Effector memory CD4-positive, alpha-beta T cell (primary cell): ENCODE measurements around the gene MAGT1.
"Not testable (repeated sequence)": the region's sequence is repeated elsewhere in the genome, so short reads cannot be mapped to it uniquely, and the experiment has no call there.

ENCODE experiments used
- DNase-seq, 3 donors: peaks; one replicate each; pipeline ENCODE4 v3.0.0-alpha.2; 2020
- H3K27ac ChIP-seq: 2 replicates; pipeline ENCODE4 v1.7.0; 2013; ENCODE audit warnings: mild to moderate bottlenecking, low read length, moderate library complexity; ENCODE audit not compliant: insufficient read depth, poor library complexity, severe bottlenecking
- H3K27me3 ChIP-seq: replicated peaks from 2 replicates; pipeline ENCODE4 v1.7.0; 2013; ENCODE audit warnings: mild to moderate bottlenecking, low read length; ENCODE audit not compliant: insufficient read depth, control insufficient read depth, poor library complexity, severe bottlenecking
- H3K36me3 ChIP-seq: 2 replicates; pipeline ENCODE4 v1.7.0; 2013; ENCODE audit warnings: mild to moderate bottlenecking, low read length, moderate library complexity; ENCODE audit not compliant: control insufficient read depth, insufficient read depth
- H3K4me1 ChIP-seq: 2 replicates; pipeline ENCODE4 v1.7.0; 2013; ENCODE audit warnings: low read length, mild to moderate bottlenecking; ENCODE audit not compliant: control insufficient read depth, insufficient read depth, poor library complexity, severe bottlenecking
- H3K4me3 ChIP-seq: 2 replicates; pipeline ENCODE4 v1.7.0; 2013; ENCODE audit warnings: low read length, low read depth, mild to moderate bottlenecking; ENCODE audit not compliant: insufficient read depth, poor library complexity, severe bottlenecking
- H3K9me3 ChIP-seq: 2 replicates; pipeline ENCODE4 v1.7.0; 2013; ENCODE audit warnings: mild to moderate bottlenecking, low read length, moderate library complexity; ENCODE audit not compliant: control insufficient read depth

The MAGT1 gene

DNA sequence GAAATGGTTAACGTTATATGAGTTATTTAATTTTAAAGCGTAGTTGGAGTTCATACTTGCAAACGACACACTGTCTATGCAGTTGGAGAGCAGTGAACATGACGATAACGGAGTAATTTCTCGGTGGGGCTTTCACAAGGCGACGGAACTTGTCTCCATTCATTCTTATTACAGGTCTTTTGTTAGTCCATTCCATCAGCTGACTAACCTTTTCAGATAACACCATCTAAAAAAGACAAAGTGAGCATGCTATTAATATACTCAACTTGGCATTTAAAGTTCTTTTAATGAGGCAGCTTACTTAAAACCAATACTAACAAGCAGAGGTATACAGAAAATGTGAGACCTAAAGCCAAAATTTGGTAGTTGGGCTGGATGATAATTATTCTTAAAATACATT is 19.9 kb downstream of the MAGT1 start:
- Histone ChIP-seq H3K4me3 (no peak overlapping the region), H3K36me3 (peaks cover 6% of the 10 kb centered on the region), H3K27me3 (no peaks in the 10 kb centered on the region), H3K27ac (no peak overlapping the region), H3K4me1 (no peaks in the 10 kb centered on the region), H3K9me3 (no peaks in the 10 kb centered on the region)
- DNase-seq = no peak

DNA sequence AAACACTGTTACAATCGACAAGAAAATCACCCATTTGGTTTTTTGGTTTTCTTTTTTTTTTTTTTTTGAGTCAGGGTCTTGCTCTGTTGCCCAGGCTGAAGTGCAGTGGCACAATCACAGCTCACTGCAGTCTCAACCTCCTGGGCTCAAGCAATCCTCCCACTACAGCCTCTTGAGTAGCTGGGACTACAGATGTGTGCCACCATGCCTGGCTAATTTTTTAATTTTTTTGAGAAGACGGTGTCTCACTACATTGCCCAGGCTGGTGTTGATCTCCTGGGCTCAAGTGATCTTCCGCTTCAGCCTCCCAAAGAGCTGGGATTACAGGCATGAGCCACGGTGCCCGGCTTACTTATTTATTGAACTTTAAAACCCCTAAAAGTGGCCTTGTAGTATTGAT is 63.7 kb downstream of the MAGT1 start:
- DNase-seq, H3K27me3 ChIP-seq, H3K4me3 ChIP-seq, H3K36me3 ChIP-seq, H3K9me3 ChIP-seq, H3K27ac ChIP-seq, H3K4me1 ChIP-seq: not testable (repeated sequence)

DNA sequence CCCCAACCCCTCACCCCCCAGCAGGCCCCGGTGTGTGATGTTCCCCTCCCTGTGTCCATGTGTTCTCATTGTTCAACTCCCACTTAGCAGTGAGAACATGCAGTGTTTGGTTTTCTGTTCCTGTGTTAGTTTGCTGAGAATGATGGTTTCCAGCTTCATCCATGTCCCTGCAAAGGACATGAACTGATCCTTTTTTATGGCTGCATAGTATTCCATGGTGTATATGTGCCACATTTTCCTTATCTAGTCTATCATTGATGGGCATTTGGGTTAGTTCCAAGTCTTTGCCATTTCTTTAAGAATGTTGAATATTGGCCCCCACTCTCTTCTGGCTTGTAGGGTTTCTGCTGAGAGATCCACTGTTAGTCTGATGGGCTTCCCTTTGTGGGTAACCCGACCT is 73.2 kb downstream of the MAGT1 start:
- H3K27me3 ChIP-seq, H3K9me3 ChIP-seq, H3K27ac ChIP-seq, H3K4me3 ChIP-seq, DNase-seq, H3K4me1 ChIP-seq, H3K36me3 ChIP-seq: not testable (repeated sequence)

DNA sequence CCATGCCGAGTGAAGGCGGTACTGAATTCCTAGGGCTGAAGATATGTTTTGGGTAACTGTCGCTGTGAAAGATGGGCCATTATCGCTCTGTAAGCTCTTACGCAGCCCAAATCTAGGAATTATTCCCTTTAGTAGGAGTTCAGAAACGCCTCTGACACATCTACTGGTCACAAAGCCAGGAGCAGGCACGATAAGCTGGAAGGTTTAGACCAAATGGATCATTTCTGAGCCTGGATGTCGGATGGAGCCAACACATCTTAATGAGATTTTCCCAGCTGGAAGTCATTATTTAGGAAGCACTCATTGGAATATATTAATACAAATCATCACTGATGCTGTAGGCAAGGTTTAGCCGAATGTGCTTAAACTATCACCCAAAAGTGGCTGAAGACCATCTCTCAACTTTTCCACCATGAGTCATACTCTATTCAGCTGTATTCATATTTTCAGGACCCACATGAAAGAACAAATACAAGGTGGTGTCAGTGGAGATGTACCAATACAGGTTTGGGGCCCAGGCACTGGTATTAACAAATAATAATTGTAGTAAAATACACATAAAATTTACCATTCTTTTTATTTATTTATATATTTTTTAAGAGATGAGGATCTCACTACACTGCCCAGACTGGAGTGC is 75.0 kb downstream of the MAGT1 start:
- no peaks in the 10 kb centered on the region for H3K27me3 ChIP-seq
- no peak overlapping the region for H3K4me3 ChIP-seq
- no peak for DNase-seq
- no peaks in the 10 kb centered on the region for H3K36me3 ChIP-seq
- no peaks in the 10 kb centered on the region for H3K9me3 ChIP-seq
- no peaks in the 10 kb centered on the region for H3K4me1 ChIP-seq
- H3K27ac ChIP-seq = no peak overlapping the region

DNA sequence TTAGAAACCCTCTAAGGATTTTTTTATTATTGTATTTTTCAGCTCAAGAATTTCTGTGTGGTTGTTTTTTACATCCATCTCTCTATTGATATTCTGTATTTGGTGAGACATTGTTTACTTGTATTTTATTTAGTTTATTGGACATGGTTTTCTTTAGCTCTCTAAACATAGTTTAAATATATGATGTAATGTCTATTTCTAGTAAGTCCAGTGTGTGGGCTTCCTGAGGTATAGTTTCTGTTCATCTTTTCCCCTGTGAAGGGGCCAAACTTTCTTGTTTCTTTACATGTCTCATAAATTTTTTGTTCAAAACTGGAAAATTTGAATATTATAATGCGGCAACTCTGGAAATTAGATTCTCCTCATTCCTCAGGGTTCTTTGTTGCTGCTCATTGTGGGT is 81.0 kb downstream of the MAGT1 start:
- Histone ChIP-seq H3K4me3 (no peak overlapping the region), H3K27ac (no peak overlapping the region), H3K4me1 (no peaks in the 10 kb centered on the region), H3K9me3 (no peaks in the 10 kb centered on the region), H3K36me3 (no peaks in the 10 kb centered on the region), H3K27me3 (no peaks in the 10 kb centered on the region)
- DNase-seq = no peak

DNA sequence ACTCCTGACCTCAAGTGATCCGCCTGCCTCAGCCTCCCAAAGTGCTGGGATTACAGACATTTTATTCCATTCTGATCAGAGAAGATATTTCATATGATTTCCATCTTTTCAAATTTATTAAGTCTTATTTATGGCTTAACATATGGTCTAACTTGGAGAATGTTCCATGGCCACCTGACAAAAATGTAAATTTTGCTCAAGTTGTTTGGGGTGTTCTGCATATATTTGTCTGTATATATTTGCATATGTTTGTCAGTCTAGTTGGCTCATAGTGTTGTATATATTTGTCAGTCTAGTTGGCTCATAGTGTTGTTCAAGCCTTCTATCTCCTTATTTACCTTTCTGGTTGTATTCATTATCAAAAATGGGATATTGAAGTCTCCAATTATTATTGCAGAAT is 93.0 kb downstream of the MAGT1 start:
- Histone ChIP-seq H3K27ac (no peak overlapping the region), H3K4me1 (no peaks in the 10 kb centered on the region), H3K36me3 (no peaks in the 10 kb centered on the region), H3K9me3 (no peaks in the 10 kb centered on the region), H3K27me3 (no peaks in the 10 kb centered on the region), H3K4me3 (no peak overlapping the region)
- DNase-seq = no peak

DNA sequence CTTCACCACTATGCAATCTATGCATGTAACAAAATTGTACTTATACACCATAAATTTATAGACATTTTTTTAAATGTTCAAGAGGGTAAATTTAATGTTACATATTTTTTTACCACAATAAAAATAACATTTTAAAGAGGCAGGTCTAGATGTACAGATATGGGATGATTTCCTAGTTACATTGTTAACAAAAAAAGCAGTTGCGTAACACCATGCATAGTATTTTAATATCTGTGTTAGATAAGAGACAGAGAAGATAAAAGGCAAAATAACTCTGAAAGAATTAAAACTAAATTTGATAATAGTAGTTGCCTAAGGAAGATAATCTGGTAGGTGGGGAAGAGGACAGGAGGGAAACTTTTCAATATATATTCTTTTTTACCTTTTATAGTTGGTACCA is 100.1 kb downstream of the MAGT1 start:
- Histone ChIP-seq H3K36me3 (no peaks in the 10 kb centered on the region), H3K9me3 (no peaks in the 10 kb centered on the region), H3K4me1 (no peaks in the 10 kb centered on the region), H3K27me3 (no peaks in the 10 kb centered on the region), H3K27ac (no peak overlapping the region), H3K4me3 (no peak overlapping the region)
- no peak for DNase-seq

DNA sequence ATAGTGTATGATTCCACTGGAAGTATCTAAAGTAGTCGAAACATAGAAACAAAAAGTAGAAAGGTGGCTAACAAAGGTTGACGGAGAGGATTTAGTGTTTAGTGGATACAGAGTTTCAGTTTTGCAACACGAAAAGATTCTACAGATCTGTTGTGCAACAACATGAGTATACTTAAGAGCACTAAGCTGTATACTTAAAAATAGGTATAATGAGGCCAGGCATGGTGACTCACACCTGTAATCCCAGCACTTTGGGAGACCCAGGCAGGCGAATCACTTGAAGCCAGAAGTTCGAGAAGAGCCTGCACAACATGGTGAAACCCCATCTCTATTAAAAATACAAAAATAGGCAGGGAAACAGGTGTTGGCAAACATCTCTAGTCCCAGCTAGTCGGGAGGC is 101.3 kb downstream of the MAGT1 start:
- H3K27me3 ChIP-seq = no peaks in the 10 kb centered on the region
- H3K4me3 ChIP-seq = no peak overlapping the region
- no peak overlapping the region for H3K27ac ChIP-seq
- no peaks in the 10 kb centered on the region for H3K9me3 ChIP-seq
- no peaks in the 10 kb centered on the region for H3K4me1 ChIP-seq
- no peaks in the 10 kb centered on the region for H3K36me3 ChIP-seq
- no peak for DNase-seq

DNA sequence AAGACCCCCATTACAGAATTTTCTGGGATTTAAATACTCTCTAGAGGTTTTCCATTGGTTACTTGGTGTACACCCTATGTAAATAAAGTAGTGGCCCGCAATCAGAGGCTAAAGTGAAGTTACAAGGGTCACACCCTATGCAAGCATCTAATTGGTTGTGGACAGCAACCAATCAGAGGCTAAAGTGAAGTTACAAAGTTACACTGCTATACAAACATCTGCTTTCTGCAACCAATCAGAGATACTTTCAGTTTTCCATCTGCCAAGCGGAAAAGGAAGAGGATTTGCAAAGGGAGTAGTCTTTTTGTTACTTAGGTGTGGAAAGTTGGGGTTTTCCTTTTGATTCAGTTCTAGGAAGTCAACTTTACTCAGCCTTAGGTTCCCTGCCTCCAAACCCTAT is 107.2 kb downstream of the MAGT1 start:
- peak overlapping the region; percentile 26 for H3K4me3 ChIP-seq

DNA sequence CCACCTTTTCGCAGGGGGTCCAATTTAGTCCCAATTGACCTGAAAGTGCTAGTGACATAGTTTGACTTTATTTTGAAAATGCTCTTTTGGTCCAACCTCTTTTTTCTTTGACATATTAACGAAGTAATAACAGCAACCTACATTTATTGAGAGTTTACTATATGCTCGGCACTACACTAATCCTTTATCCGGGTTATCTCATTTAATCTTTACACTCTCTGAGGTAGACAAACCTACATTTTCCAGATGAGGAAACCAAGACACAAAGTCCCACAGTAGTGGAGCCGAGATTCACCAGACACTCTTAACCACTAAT is 108.9 kb downstream of the MAGT1 start:
- peak overlapping the region; percentile 88 for H3K27ac ChIP-seq

More for the DNA sequence above, 107.2 kb downstream of the MAGT1 start:
- no peaks in the 10 kb centered on the region for H3K9me3 ChIP-seq
- peak in 1 of 3 donors; percentile 23 for DNase-seq
- no peaks in the 10 kb centered on the region for H3K4me1 ChIP-seq
- no peaks in the 10 kb centered on the region for H3K27me3 ChIP-seq
- H3K27ac ChIP-seq = peak overlapping the region; percentile 21
- H3K36me3 ChIP-seq = no peaks in the 10 kb centered on the region

More for the DNA sequence above, 108.9 kb downstream of the MAGT1 start:
- no peak for DNase-seq
- H3K4me1 ChIP-seq = no peaks in the 10 kb centered on the region
- H3K27me3 ChIP-seq = no peaks in the 10 kb centered on the region
- H3K4me3 ChIP-seq = peak overlapping the region; percentile 73
- H3K36me3 ChIP-seq = no peaks in the 10 kb centered on the region
- H3K9me3 ChIP-seq = no peaks in the 10 kb centered on the region
